ENCODE results near the gene KCNS3.

GRCh38 chr2:17935242-17935885 lies 56.9 kb downstream of the KCNS3 start:
- TF ChIP-seq CTCF (IDR thresholded peaks at IDR 0.05; ENCODE audit: low read length) (no peak), EZH2 (IDR thresholded peaks at IDR 0.05; ENCODE audit: borderline replicate concordance, low read length) (no peak)
